Measurements from ENCODE around the gene QRSL1. TPM values are rescaled to one million over a fixed set of nuclear protein-coding genes. Genes with fewer than 3 reads are reported as not detected.

Gene QRSL1
- total and polyA plus RNA-seq, 9 of the 15 experiments (the other 6 are each of a cell fraction or from before 2014, with no cell fraction given): 14.6 to 31.5 (median 23.0) TPM

- ChIA-PET POLR2A (interaction anchor here (1.2 kb wide), 1 partner anchor 9 kb away, joined by 3 read pairs; no protein-coding TSS in a partner anchor), CTCF (ENCODE audit: low intra/inter-chr PET ratio) (no interaction called here)
- H3K9me3 ChIP-seq (replicated peaks; ENCODE audit: control insufficient read depth, insufficient read depth, low read depth, low read length): no peaks in the 10 kb centered on the region; the same call in 1 of the 2 replicates
- no peak for FAIRE-seq
- no peak for ATAC-seq
- no peak overlapping the region for H3K4me3 ChIP-seq
- in situ Hi-C loops (cut with MboI) (no loop called here), intact Hi-C loops (cut with micrococcal nuclease) (no loop called here)
- no peak overlapping the region for H2AFZ ChIP-seq (ENCODE audit: low read depth, low read length)
- H3K9me1 ChIP-seq (ENCODE audit: control insufficient read depth, insufficient read depth, low read length): no peaks in the 10 kb centered on the region
- no peaks in the 10 kb centered on the region for H3K36me3 ChIP-seq (ENCODE audit: control insufficient read depth, insufficient read depth, low read length)
- TF ChIP-seq TCF7 (IDR thresholded peaks at IDR 0.05; ENCODE audit: borderline replicate concordance): no peak
- TF ChIP-seq MEF2D (tag; conservative IDR thresholded peaks at IDR 0.05; ENCODE audit: low read depth): no peak
- TF ChIP-seq NFRKB (IDR thresholded peaks at IDR 0.05; ENCODE audit: low read depth): no peak
- TF ChIP-seq, protein P1, sequence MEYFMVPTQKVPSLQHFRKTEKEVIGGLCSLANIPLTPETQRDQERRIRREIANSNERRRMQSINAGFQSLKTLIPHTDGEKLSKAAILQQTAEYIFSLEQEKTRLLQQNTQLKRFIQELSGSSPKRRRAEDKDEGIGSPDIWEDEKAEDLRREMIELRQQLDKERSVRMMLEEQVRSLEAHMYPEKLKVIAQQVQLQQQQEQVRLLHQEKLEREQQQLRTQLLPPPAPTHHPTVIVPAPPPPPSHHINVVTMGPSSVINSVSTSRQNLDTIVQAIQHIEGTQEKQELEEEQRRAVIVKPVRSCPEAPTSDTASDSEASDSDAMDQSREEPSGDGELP (CRISPR knock-in tag; IDR thresholded peaks at IDR 0.05; ENCODE audit: borderline replicate concordance): no peak
- no peak for TF ChIP-seq TCF7L2 (IDR thresholded peaks at IDR 0.05; ENCODE audit: low read depth, low read length)
- TF ChIP-seq ZNF124 (CRISPR knock-in tag; IDR thresholded peaks at IDR 0.05): no peak
- TF ChIP-seq ID3 (CRISPR knock-in tag; IDR thresholded peaks at IDR 0.05): no peak
- no peak for TF ChIP-seq ID3 (tag; IDR thresholded peaks at IDR 0.05)
- TF ChIP-seq RAD51 (IDR thresholded peaks at IDR 0.05; ENCODE audit: borderline replicate concordance, low read depth): no peak
- TF ChIP-seq SP1 (CRISPR knock-in tag; IDR thresholded peaks at IDR 0.05): no peak
- H3K27me3 ChIP-seq (ENCODE audit: control insufficient read depth in 2 of 2, insufficient read depth in 2 of 2, low read length in 2 of 2): no peaks in the 10 kb centered on the region
- no peaks in the 10 kb centered on the region for H4K20me1 ChIP-seq (replicated peaks; ENCODE audit: control insufficient read depth, insufficient read depth, low read length)
- no peak for DNase-seq (ENCODE audit: extremely low read depth in 1 of 4, low spot score in 3 of 4)
- H3K9ac ChIP-seq (ENCODE audit: insufficient read depth in 1 of 2, low read depth in 2 of 2, low read length in 2 of 2): no peak overlapping the region
- H3K27ac ChIP-seq (ENCODE audit: extremely low read depth, low read depth, low read length): no peak overlapping the region
- H3K79me2 ChIP-seq (ENCODE audit: control insufficient read depth, insufficient read depth, low read length): no peaks in the 10 kb centered on the region
- H3K4me2 ChIP-seq (ENCODE audit: insufficient read depth, low read length): no peak overlapping the region
- no TSS peak for BruUV-seq (replicated peaks)
- WGBS (ENCODE audit: insufficient coverage, low coverage, missing lambda C conversion rate): 14% methylated on average over 4 of the region's 4 CpGs
- H3K4me1 ChIP-seq (replicated peaks in 1 of 2; ENCODE audit: control insufficient read depth in 2 of 2, insufficient read depth in 2 of 2, low read length in 2 of 2): no peaks in the 10 kb centered on the region
Measured at GRCh38 chr6:106704327-106704726, 74.9 kb downstream of the QRSL1 start.

Data from K562 (cell line).